Smooth muscle cell (in vitro differentiated cells): ENCODE data around the gene GRPEL2. TPM values are rescaled to one million over a fixed set of nuclear protein-coding genes. Genes with fewer than 3 reads are reported as not detected.
"Not testable (repeated sequence)": the region's sequence is repeated elsewhere in the genome, so short reads cannot be mapped to it uniquely, and the experiment has no call there.

ENCODE experiments used
- DNase-seq: peaks from one replicate; lab custom pipeline; 2025; ENCODE audit not compliant: unreplicated experiment; lab: John Stamatoyannopoulos, UW
- H2AFZ ChIP-seq: fragments of 200-600 bp; sonication (generic); 2 replicates; pipeline ENCODE4 v1.6.0; 2016; ENCODE audit warnings: antibody characterized with exemption, low read depth, mild to moderate bottlenecking
- H3F3A ChIP-seq: fragments of 200-600 bp; sonication (generic); 2 replicates; pipeline ENCODE4 v1.6.0; 2017; ENCODE audit warnings: antibody characterized with exemption, low read depth
- H3K27ac ChIP-seq: fragments of 200-600 bp; sonication (generic); 2 replicates; pipeline ENCODE4 v1.5.1; 2016; ENCODE audit warnings: low read depth, mild to moderate bottlenecking
- H3K27me3 ChIP-seq: fragments of 200-600 bp; sonication (generic); 2 replicates; pipeline ENCODE4 v1.6.1; 2016; ENCODE audit warnings: low read depth, mild to moderate bottlenecking
- H3K36me3 ChIP-seq: fragments of 200-600 bp; sonication (generic); 2 replicates; pipeline ENCODE4 v1.5.1; 2016; ENCODE audit warnings: low read depth
- H3K4me1 ChIP-seq: fragments of 200-600 bp; sonication (generic); 2 replicates; pipeline ENCODE4 v1.5.1; 2016; ENCODE audit warnings: low read depth
- H3K4me2 ChIP-seq: fragments of 200-600 bp; sonication (generic); 2 replicates; pipeline ENCODE4 v1.6.0; 2016; ENCODE audit warnings: mild to moderate bottlenecking
- H3K4me3 ChIP-seq: fragments of 200-600 bp; sonication (generic); 2 replicates; pipeline ENCODE4 v1.5.1; 2016; ENCODE audit warnings: mild to moderate bottlenecking
- H3K79me2 ChIP-seq: fragments of 200-600 bp; sonication (generic); 2 replicates; pipeline ENCODE4 v1.6.0; 2016; ENCODE audit warnings: low read depth, mild to moderate bottlenecking
- H3K9ac ChIP-seq: fragments of 200-600 bp; sonication (generic); 2 replicates; pipeline ENCODE4 v1.6.0; 2016; ENCODE audit warnings: low read depth
- H3K9me3 ChIP-seq: fragments of 200-600 bp; sonication (generic); replicated peaks from 2 replicates; pipeline ENCODE4 v1.5.1; 2016; ENCODE audit warnings: low read depth
- H4K20me1 ChIP-seq: fragments of 200-600 bp; sonication (generic); 2 replicates; pipeline ENCODE4 v1.6.0; 2016; ENCODE audit warnings: low read depth
- WGBS: methylation state at CpG from one replicate; pipeline ENCODE4 v1.1.7; 2016; ENCODE audit warnings: low lambda C conversion rate; 5-methylcytosine and 5-hydroxymethylcytosine counted together
- polyA plus RNA-seq: library from polyadenylated mRNA; unstranded; fragments of >200 nt; fragmentation: Nextera tagmentation; extraction: Ambion mirVana; gene quantifications from 2 replicates; pipeline ENCODE4 v1.2.1, GENCODE V29; 2016
- total RNA-seq: library from RNA; depleted of rRNA; stranded (reverse); fragments of >200 nt; gene quantifications from 2 replicates; pipeline ENCODE4 v1.2.3, GENCODE V29; 2014
- TF ChIP-seq, protein P1 (sequence below): fragments of 200-600 bp; sonication (generic); IDR thresholded peaks from 2 replicates; pipeline ENCODE4 v1.5.1; 2017; ENCODE audit warnings: borderline replicate concordance, mild to moderate bottlenecking, antibody characterized with exemption; ENCODE audit not compliant: insufficient read depth, poor library complexity, severe bottlenecking

Gene GRPEL2
- total and polyA plus RNA-seq, 2 experiments from 2014 or later = 5.2 to 13.0 TPM

DNA sequence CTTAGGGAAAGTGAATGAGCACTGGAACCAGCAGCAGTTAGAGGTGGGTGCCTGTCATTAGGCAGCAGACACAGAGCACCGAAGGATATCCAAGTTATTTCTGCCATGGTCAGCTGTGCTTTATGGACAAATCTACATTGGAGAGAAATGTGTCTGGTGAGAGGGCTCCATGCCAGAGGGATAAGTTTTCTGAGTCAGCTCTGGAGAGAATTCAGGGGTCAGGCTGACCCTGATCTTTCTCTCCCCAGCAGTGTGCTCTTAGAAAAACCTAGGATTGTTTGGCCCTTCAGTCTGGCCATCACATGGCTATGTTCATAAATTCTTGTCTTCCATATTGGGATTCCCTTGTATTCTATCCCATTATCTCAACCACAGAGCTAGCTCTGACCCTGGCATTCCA is 42.7 kb downstream of the GRPEL2 start:
- Histone ChIP-seq H3K27me3 (no peaks in the 10 kb centered on the region), H3K36me3 (no peaks in the 10 kb centered on the region), H3K79me2 (no peaks in the 10 kb centered on the region), H3F3A (peaks cover 46% of the 10 kb centered on the region), H3K4me1 (peaks cover 12% of the 10 kb centered on the region), H3K4me3 (no peak overlapping the region), H3K4me2 (peak overlapping the region; percentile 66), H3K9ac (no peak overlapping the region), H4K20me1 (no peaks in the 10 kb centered on the region), H2AFZ (no peak overlapping the region), H3K9me3 (no peaks in the 10 kb centered on the region), H3K27ac (peak overlapping the region; percentile 90)
- TF ChIP-seq, protein P1, sequence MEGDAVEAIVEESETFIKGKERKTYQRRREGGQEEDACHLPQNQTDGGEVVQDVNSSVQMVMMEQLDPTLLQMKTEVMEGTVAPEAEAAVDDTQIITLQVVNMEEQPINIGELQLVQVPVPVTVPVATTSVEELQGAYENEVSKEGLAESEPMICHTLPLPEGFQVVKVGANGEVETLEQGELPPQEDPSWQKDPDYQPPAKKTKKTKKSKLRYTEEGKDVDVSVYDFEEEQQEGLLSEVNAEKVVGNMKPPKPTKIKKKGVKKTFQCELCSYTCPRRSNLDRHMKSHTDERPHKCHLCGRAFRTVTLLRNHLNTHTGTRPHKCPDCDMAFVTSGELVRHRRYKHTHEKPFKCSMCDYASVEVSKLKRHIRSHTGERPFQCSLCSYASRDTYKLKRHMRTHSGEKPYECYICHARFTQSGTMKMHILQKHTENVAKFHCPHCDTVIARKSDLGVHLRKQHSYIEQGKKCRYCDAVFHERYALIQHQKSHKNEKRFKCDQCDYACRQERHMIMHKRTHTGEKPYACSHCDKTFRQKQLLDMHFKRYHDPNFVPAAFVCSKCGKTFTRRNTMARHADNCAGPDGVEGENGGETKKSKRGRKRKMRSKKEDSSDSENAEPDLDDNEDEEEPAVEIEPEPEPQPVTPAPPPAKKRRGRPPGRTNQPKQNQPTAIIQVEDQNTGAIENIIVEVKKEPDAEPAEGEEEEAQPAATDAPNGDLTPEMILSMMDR = no peak
- no peak for DNase-seq
- 12% methylated on average over 1 of the region's 1 CpG for WGBS

DNA sequence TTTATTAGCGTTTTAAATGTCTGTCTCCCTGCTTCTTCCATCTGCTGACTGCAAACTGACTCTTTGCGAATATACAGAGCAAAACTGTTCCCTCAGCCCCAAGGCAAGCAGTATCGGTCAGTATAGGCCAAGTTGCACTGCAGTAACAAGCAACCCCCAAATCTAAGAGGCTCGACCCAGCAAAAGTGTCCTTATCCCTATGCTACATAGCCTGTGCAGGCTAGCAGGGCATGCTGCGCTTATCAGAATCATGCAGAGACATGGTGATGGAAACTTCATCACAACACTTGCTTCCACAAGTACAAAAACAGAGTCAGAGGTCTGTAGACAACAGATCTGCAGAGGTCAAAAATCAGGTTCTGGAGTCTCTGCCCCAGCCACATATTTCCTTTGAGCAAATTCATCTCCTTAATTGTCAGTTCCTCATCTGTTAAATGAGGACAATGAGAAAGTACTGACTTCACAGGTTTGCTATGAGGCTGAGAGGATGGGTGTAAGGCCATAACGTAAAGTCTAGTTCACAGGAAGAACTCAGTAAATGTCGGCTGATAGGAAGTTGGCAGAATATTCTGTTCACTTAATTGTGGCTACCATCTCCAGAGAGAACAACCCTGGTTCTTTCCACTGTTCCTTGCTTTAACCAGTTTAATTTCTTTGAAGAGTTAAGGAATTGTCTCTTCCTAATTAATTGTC is 43.3 kb downstream of the GRPEL2 start:
- TF ChIP-seq, protein P1 = no peak
- no peaks in the 10 kb centered on the region for H3K36me3 ChIP-seq
- no peaks in the 10 kb centered on the region for H3K27me3 ChIP-seq
- no peaks in the 10 kb centered on the region for H4K20me1 ChIP-seq
- H3K9ac ChIP-seq = no peak overlapping the region
- DNase-seq = no peak
- H2AFZ ChIP-seq = no peak overlapping the region
- H3K4me2 ChIP-seq = peak overlapping the region; percentile 32
- WGBS = 56% methylated on average over 7 of the region's 7 CpGs
- no peak overlapping the region for H3K4me3 ChIP-seq
- H3F3A ChIP-seq = peaks cover 46% of the 10 kb centered on the region
- H3K4me1 ChIP-seq = peaks cover 12% of the 10 kb centered on the region
- no peaks in the 10 kb centered on the region for H3K9me3 ChIP-seq
- peak overlapping the region; percentile 90 for H3K27ac ChIP-seq
- H3K79me2 ChIP-seq = no peaks in the 10 kb centered on the region

DNA sequence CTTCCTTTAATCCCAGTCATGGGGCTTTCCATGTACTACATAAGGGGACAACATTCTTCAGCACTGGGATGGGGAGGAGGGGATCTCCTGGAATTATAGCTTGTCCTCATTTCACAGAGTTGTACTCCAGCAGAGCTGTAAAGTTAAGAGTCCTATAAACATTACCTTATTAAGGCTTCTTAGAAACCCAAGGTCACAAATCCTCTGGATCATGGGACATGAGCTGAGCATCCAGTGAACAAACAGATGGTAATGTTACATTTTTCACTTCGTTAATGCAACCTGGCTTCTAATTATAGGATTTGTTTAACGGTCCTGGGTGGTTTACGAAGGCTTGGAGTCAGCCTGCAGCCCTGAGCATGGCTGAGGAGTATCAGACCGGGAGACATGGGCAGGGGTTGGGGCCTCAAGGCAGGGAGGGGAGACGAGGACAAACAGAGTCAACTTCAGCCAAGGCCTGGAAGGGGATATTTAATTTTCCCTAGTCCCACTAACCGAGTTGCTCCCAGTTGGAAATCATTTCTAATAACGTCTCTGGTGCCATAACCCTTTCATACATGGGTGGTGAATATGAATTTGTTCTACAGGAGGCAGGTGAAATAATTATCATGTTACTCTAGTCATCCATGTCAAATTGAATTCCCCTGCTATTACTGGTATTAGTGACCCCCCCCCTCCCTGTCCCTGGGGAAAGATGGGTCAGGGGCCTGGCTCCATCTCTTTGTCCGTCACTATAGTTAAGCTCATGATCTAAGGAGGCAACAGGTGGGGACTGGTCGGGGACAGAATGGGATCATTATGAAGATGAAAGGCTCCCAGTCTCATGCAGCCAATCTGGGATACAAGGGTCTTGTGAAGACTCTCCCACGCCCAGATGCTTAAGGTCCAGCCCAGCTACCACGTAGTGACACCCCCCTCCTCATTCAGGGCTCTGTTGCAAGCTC is 44.5 kb downstream of the GRPEL2 start:
- Histone ChIP-seq H3F3A (peaks cover 46% of the 10 kb centered on the region), H4K20me1 (no peaks in the 10 kb centered on the region), H3K27ac (peak overlapping the region; percentile 90), H3K79me2 (no peaks in the 10 kb centered on the region), H3K27me3 (no peaks in the 10 kb centered on the region), H3K36me3 (no peaks in the 10 kb centered on the region), H3K4me3 (no peak overlapping the region), H3K4me1 (peaks cover 12% of the 10 kb centered on the region), H2AFZ (no peak overlapping the region), H3K9ac (no peak overlapping the region), H3K9me3 (no peaks in the 10 kb centered on the region), H3K4me2 (peak overlapping the region; percentile 7)
- WGBS = 54% methylated on average over 11 of the region's 11 CpGs
- TF ChIP-seq, protein P1 = no peak
- DNase-seq = no peak

DNA sequence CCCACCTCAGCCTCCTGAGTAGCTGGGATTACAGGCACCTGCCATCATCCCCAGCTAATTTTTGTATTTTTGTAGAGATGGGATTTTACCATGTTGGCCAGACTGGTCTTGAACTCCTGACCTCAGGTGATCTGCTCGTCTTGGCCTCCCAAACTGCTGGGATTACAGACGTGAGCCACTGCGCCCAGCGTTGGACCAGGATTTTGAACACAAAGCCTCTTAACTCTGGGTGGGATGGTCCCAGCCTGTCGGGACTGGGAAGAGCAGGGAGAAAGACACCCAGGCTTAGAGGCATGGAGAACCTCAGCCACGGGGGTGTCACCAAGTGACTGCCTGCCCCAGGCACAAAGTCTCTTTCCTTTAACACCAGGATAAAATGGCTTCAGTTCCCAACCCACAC is 45.8 kb downstream of the GRPEL2 start:
- H3K4me3 ChIP-seq, H3K9me3 ChIP-seq, H3K4me2 ChIP-seq, H2AFZ ChIP-seq, H3K36me3 ChIP-seq, H3K9ac ChIP-seq, H3K27me3 ChIP-seq, H3K79me2 ChIP-seq, H3K4me1 ChIP-seq, DNase-seq, H4K20me1 ChIP-seq, H3K27ac ChIP-seq: not testable (repeated sequence)
- WGBS = 65% methylated on average over 6 of the region's 6 CpGs
- peaks cover 37% of the 10 kb centered on the region for H3F3A ChIP-seq
